Activated naive CD8-positive, alpha-beta T cell treated with anti-CD3 and anti-CD28 coated beads, Interleukin-2, amount 10 ng/mL, durations not matched to agents 7 days and 5 days (primary cell): ENCODE results near the gene HHAT. TPM values are rescaled to one million over a fixed set of nuclear protein-coding genes. Genes with fewer than 3 reads are reported as not detected.
A peak's percentile ranks its signal among the peaks of the same experiment; 100 is the strongest.

Source experiments
- ATAC-seq: fragments of 150-1000 bp; cut with Tn5 transposase; one replicate; pipeline ENCODE4 v1.10.0; 2021; ENCODE audit warnings: low read depth, moderate library complexity
- POLR2A ChIA-PET: fragments of 350-600 bp; sonication (Branson Sonifier 250); formaldehyde crosslinking; loops from one replicate; lab custom pipeline; 2021; ENCODE audit warnings: antibody characterized with exemption; lab: Charles Lee
- DNase-seq: peaks from one replicate; pipeline ENCODE4 v3.0.0; 2021
- H3K27ac Mint-ChIP-seq: one replicate; pipeline ENCODE4 v1.8.0; 2022; ENCODE audit warnings: mild to moderate bottlenecking, mixed read lengths
- H3K27me3 Mint-ChIP-seq: one replicate; pipeline ENCODE4 v1.8.0; 2022; ENCODE audit warnings: mild to moderate bottlenecking, moderate library complexity, mixed read lengths
- H3K36me3 Mint-ChIP-seq: one replicate; pipeline ENCODE4 v1.8.0; 2021; ENCODE audit warnings: mild to moderate bottlenecking, mixed read lengths
- H3K4me1 Mint-ChIP-seq: one replicate; pipeline ENCODE4 v1.8.0; 2021; ENCODE audit warnings: mixed read lengths
- H3K4me3 Mint-ChIP-seq: one replicate; pipeline ENCODE4 v1.8.0; 2022; ENCODE audit warnings: mild to moderate bottlenecking, moderate library complexity, mixed read lengths
- H3K9me3 Mint-ChIP-seq: one replicate; pipeline ENCODE4 v1.8.0; 2021; ENCODE audit warnings: mixed read lengths
- total RNA-seq, 2 experiments: library from RNA; stranded (reverse); gene quantifications; one replicate each; pipeline ENCODE4 v1.2.3, GENCODE V29; 2021

The HHAT gene
- 1 to 10 TPM; 3.3 to 3.8 TPM for total RNA-seq

- ATAC-seq (peak; percentile 75), DNase-seq (peak; percentile 76)
- no peaks in the 10 kb centered on the region for H3K9me3 Mint-ChIP-seq
- peaks cover 16% of the 10 kb centered on the region for H3K27me3 Mint-ChIP-seq
- peaks cover 22% of the 10 kb centered on the region for H3K4me1 Mint-ChIP-seq
- H3K27ac Mint-ChIP-seq: peak within 1 kb of the TSS; percentile 86
- POLR2A ChIA-PET: interaction anchor here (0.6 kb wide), 1 partner anchor 1022 kb away, joined by 5 read pairs; no protein-coding TSS in a partner anchor
- no peaks in the 10 kb centered on the region for H3K36me3 Mint-ChIP-seq
- H3K4me3 Mint-ChIP-seq: peak within 1 kb of the TSS; percentile 95
These were observed at the start of gene HHAT for GRCh38 chr1:210328746-210329503. Gene HHAT, plus strand, starts transcription at chr1:210328902. Its CDS starts 20,074 bp downstream, at chr1:210348976.

- peaks cover 6% of the 10 kb centered on the region for H3K27me3 Mint-ChIP-seq
These were observed 48.5 kb upstream of the HHAT start for GRCh38 chr1:210280221-210280620.

GRCh38 chr1:210288116-210288515 lies 40.6 kb upstream of the HHAT start:
- Mint-ChIP-seq H3K27me3 (peaks cover 49% of the 10 kb centered on the region), H3K27ac (no peak overlapping the region), H3K4me3 (no peak overlapping the region), H3K36me3 (no peaks in the 10 kb centered on the region), H3K9me3 (no peaks in the 10 kb centered on the region), H3K4me1 (peaks cover 4% of the 10 kb centered on the region)
- no peak for ATAC-seq
- DNase-seq: no peak
- POLR2A ChIA-PET: no interaction called here

More at GRCh38 chr1:210280221-210280620, 48.5 kb upstream of the HHAT start:
- Mint-ChIP-seq H3K36me3 (no peaks in the 10 kb centered on the region), H3K9me3 (peaks cover 14% of the 10 kb centered on the region), H3K4me1 (no peaks in the 10 kb centered on the region), H3K27ac (no peak overlapping the region), H3K4me3 (no peak overlapping the region)
- POLR2A ChIA-PET: no interaction called here
- no peak for DNase-seq
- ATAC-seq: no peak

- DNase-seq (no peak), ATAC-seq (no peak)
- H3K9me3 Mint-ChIP-seq: no peaks in the 10 kb centered on the region
- no peaks in the 10 kb centered on the region for H3K36me3 Mint-ChIP-seq
- POLR2A ChIA-PET: no interaction called here
- no peak overlapping the region for H3K27ac Mint-ChIP-seq
- no peak overlapping the region for H3K4me3 Mint-ChIP-seq
- peaks cover 4% of the 10 kb centered on the region for H3K4me1 Mint-ChIP-seq
- peaks cover 52% of the 10 kb centered on the region for H3K27me3 Mint-ChIP-seq
These were observed 39.5 kb upstream of the HHAT start for GRCh38 chr1:210289248-210289647.

- Mint-ChIP-seq H3K9me3 (no peaks in the 10 kb centered on the region), H3K27me3 (peaks cover 60% of the 10 kb centered on the region), H3K27ac (no peak overlapping the region), H3K4me3 (no peak overlapping the region), H3K36me3 (no peaks in the 10 kb centered on the region), H3K4me1 (peaks cover 4% of the 10 kb centered on the region)
- DNase-seq (no peak), ATAC-seq (no peak)
- POLR2A ChIA-PET: no interaction called here
These were observed 37.5 kb upstream of the HHAT start for GRCh38 chr1:210291081-210291764.

GRCh38 chr1:210291786-210292230 lies 36.9 kb upstream of the HHAT start:
- peaks cover 4% of the 10 kb centered on the region for H3K4me1 Mint-ChIP-seq
- no peak overlapping the region for H3K27ac Mint-ChIP-seq
- no peak for DNase-seq
- no peak overlapping the region for H3K4me3 Mint-ChIP-seq
- no peaks in the 10 kb centered on the region for H3K9me3 Mint-ChIP-seq
- peaks cover 59% of the 10 kb centered on the region for H3K27me3 Mint-ChIP-seq
- H3K36me3 Mint-ChIP-seq: no peaks in the 10 kb centered on the region
- ATAC-seq: no peak
- POLR2A ChIA-PET: no interaction called here

- Mint-ChIP-seq H3K27ac (no peak overlapping the region), H3K36me3 (no peaks in the 10 kb centered on the region), H3K4me3 (peak overlapping the region; percentile 30), H3K27me3 (peaks cover 59% of the 10 kb centered on the region), H3K4me1 (peaks cover 4% of the 10 kb centered on the region), H3K9me3 (no peaks in the 10 kb centered on the region)
- DNase-seq (peak; percentile 56), ATAC-seq (peak; percentile 78)
- POLR2A ChIA-PET: no interaction called here
These were observed 36.4 kb upstream of the HHAT start for GRCh38 chr1:210292231-210292871.

GRCh38 chr1:210293171-210293607 lies 35.5 kb upstream of the HHAT start:
- H3K27me3 Mint-ChIP-seq: peaks cover 56% of the 10 kb centered on the region
- POLR2A ChIA-PET: no interaction called here
- no peak overlapping the region for H3K4me3 Mint-ChIP-seq

GRCh38 chr1:210294999-210295745 lies 33.5 kb upstream of the HHAT start:
- Mint-ChIP-seq H3K4me3 (no peak overlapping the region), H3K4me1 (peaks cover 4% of the 10 kb centered on the region), H3K27me3 (peaks cover 43% of the 10 kb centered on the region), H3K9me3 (no peaks in the 10 kb centered on the region), H3K27ac (no peak overlapping the region), H3K36me3 (no peaks in the 10 kb centered on the region)
- DNase-seq (no peak), ATAC-seq (no peak)
- POLR2A ChIA-PET: no interaction called here

More at GRCh38 chr1:210293171-210293607, 35.5 kb upstream of the HHAT start:
- peaks cover 4% of the 10 kb centered on the region for H3K4me1 Mint-ChIP-seq
- H3K9me3 Mint-ChIP-seq: no peaks in the 10 kb centered on the region
- DNase-seq (no peak), ATAC-seq (no peak)
- no peak overlapping the region for H3K27ac Mint-ChIP-seq
- no peaks in the 10 kb centered on the region for H3K36me3 Mint-ChIP-seq

- H3K4me3 Mint-ChIP-seq: no peak overlapping the region
- no peaks in the 10 kb centered on the region for H3K9me3 Mint-ChIP-seq
- H3K36me3 Mint-ChIP-seq: no peaks in the 10 kb centered on the region
- H3K27ac Mint-ChIP-seq: no peak overlapping the region
- H3K27me3 Mint-ChIP-seq: peaks cover 36% of the 10 kb centered on the region
- DNase-seq: no peak
- peaks cover 4% of the 10 kb centered on the region for H3K4me1 Mint-ChIP-seq
- POLR2A ChIA-PET: no interaction called here
- ATAC-seq: no peak
These were observed 32.0 kb upstream of the HHAT start for GRCh38 chr1:210296682-210297081.

GRCh38 chr1:210298296-210298695 lies 30.4 kb upstream of the HHAT start:
- no peaks in the 10 kb centered on the region for H3K9me3 Mint-ChIP-seq
- H3K27me3 Mint-ChIP-seq: peaks cover 22% of the 10 kb centered on the region
- H3K36me3 Mint-ChIP-seq: no peaks in the 10 kb centered on the region
- POLR2A ChIA-PET: no interaction called here
- H3K4me3 Mint-ChIP-seq: no peak overlapping the region
- H3K4me1 Mint-ChIP-seq: no peaks in the 10 kb centered on the region
- DNase-seq: no peak
- H3K27ac Mint-ChIP-seq: no peak overlapping the region
- no peak for ATAC-seq

- Mint-ChIP-seq H3K27ac (no peak overlapping the region), H3K4me3 (no peak overlapping the region), H3K27me3 (peaks cover 19% of the 10 kb centered on the region), H3K36me3 (no peaks in the 10 kb centered on the region), H3K9me3 (no peaks in the 10 kb centered on the region), H3K4me1 (no peaks in the 10 kb centered on the region)
- POLR2A ChIA-PET: no interaction called here
- ATAC-seq (no peak), DNase-seq (no peak)
These were observed 29.8 kb upstream of the HHAT start for GRCh38 chr1:210298936-210299335.

GRCh38 chr1:210299501-210299900 lies 29.2 kb upstream of the HHAT start:
- Mint-ChIP-seq H3K27me3 (peaks cover 14% of the 10 kb centered on the region), H3K27ac (no peak overlapping the region), H3K36me3 (no peaks in the 10 kb centered on the region), H3K4me1 (no peaks in the 10 kb centered on the region), H3K9me3 (no peaks in the 10 kb centered on the region), H3K4me3 (no peak overlapping the region)
- POLR2A ChIA-PET: no interaction called here
- DNase-seq (no peak), ATAC-seq (no peak)
